Breast epithelium (tissue), 3 donors: Measurements from ENCODE around the gene FN3KRP.
"Not testable (repeated sequence)": the region's sequence is repeated elsewhere in the genome, so short reads cannot be mapped to it uniquely, and the experiment has no call there.

Experiments
- CTCF ChIP-seq, 3 donors: fragments of 450-650 bp; IDR thresholded peaks; one replicate each; pipeline ENCODE4 v1.5.1; 2016 to 2017; ENCODE audit warnings: antibody characterized with exemption in 3 of 3, mild to moderate bottlenecking in 3 of 3, moderate library complexity in 3 of 3
- POLR2A ChIP-seq: fragments of 450-650 bp; IDR thresholded peaks from one replicate; pipeline ENCODE4 v1.6.1; 2016; ENCODE audit warnings: antibody characterized with exemption, mild to moderate bottlenecking, moderate library complexity

DNA sequence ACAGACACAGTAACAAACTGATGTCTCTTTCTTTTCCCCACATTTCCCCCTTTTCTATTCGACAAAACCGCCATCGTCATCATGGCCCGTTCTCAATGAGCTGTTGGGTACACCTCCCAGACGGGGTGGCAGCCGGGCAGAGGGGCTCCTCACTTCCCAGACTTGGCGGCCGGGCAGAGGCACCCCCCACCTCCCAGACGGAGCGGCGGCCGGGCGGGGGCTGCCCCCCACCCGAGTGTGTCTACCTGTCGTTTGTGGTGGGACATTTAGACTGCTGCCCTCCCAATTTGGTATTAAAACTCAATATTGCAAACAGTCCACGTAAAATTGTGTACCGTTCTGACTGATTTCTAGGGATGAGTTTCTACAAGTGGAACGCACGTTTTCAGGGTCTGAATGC is 58.0 kb downstream of the FN3KRP start:
- not testable (repeated sequence) for TF ChIP-seq CTCF (IDR thresholded peaks at IDR 0.05); POLR2A
